ENCODE measurements around the gene EFNA5.

The EFNA5 gene

GRCh38 chr5:107652839-107653607, 17.7 kb downstream of the EFNA5 start:
- no peaks in the 10 kb centered on the region for H3K27me3 ChIP-seq (ENCODE audit: low read depth)
- no peak overlapping the region for H3K4me3 ChIP-seq
- H3K4me1 ChIP-seq, result peaks cover 56% of the 10 kb centered on the region
- no peaks in the 10 kb centered on the region for H3K9me3 ChIP-seq
- H3K36me3 ChIP-seq (replicated peaks), result no peaks in the 10 kb centered on the region
- in situ Hi-C loops (cut with MboI; ENCODE audit: low sequenced_read_pairs), result loop anchor here (25.0 kb wide), 2 partner anchors 191 to 416 kb away; no protein-coding TSS in a partner anchor
- DNase-seq (ENCODE audit: low spot score in 2 of 2), result peak; percentile 79 to 93

DNA sequence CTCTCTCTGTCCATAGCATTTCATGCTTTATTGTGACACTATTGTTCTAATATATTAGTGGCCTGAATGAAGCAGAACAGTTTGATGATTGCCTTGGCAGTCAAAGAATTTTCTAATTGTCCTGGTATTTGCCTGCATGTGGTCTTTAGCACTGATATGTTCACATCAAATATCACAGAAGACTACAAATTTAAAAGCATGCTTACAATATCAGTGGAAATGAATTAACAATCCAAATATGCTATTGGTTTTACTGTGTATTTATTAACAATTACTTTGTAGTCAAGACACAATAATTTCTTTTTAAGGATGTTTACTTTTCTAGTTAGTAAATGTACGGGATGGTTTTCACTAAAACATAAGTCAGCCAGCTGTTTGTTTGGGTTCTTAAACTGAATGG, 18.3 kb downstream of the EFNA5 start:
- in situ Hi-C loops (cut with MboI; ENCODE audit: low sequenced_read_pairs), result loop anchor here (25.0 kb wide), 2 partner anchors 190 to 415 kb away; no protein-coding TSS in a partner anchor
- Histone ChIP-seq H3K4me3 (no peak overlapping the region), H3K27me3 (ENCODE audit: low read depth) (no peaks in the 10 kb centered on the region), H3K4me1 (peaks cover 52% of the 10 kb centered on the region), H3K9me3 (no peaks in the 10 kb centered on the region), H3K36me3 (replicated peaks) (no peaks in the 10 kb centered on the region)
- DNase-seq (ENCODE audit: low spot score in 2 of 2), result no peak

- in situ Hi-C loops (cut with MboI; ENCODE audit: low sequenced_read_pairs), result loop anchor here (25.0 kb wide), 2 partner anchors 189 to 414 kb away; no protein-coding TSS in a partner anchor
- peaks cover 49% of the 10 kb centered on the region for H3K4me1 ChIP-seq
- no peak for DNase-seq (ENCODE audit: low spot score in 2 of 2)
- H3K36me3 ChIP-seq (replicated peaks), result no peaks in the 10 kb centered on the region
- no peaks in the 10 kb centered on the region for H3K9me3 ChIP-seq
- no peak overlapping the region for H3K4me3 ChIP-seq
- no peaks in the 10 kb centered on the region for H3K27me3 ChIP-seq (ENCODE audit: low read depth)
Observed at GRCh38 chr5:107651325-107651724, 19.4 kb downstream of the EFNA5 start.

DNA sequence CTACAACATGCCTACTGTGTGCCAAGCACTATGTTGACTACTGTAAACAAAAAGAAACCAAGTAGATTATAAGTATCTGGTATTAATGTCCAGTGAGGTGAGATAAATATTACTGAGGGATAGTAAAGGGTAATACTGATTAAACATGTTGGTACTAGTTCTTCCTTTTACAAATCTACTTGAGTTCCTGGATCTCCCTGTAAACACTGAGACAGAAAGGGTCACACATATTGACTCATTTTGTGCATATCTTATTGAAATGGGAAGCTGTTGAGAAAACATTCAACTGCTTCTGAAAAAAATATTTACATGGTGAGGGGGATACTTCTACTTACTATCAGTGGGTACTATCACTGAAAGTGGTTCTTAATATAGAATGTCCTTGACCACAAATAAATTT, 24.3 kb downstream of the EFNA5 start:
- H3K9me3 ChIP-seq, result no peaks in the 10 kb centered on the region
- no peaks in the 10 kb centered on the region for H3K27me3 ChIP-seq (ENCODE audit: low read depth)
- DNase-seq (ENCODE audit: low spot score in 2 of 2), result no peak
- in situ Hi-C loops (cut with MboI; ENCODE audit: low sequenced_read_pairs), result no loop called here
- peaks cover 13% of the 10 kb centered on the region for H3K4me1 ChIP-seq
- H3K4me3 ChIP-seq, result no peak overlapping the region
- H3K36me3 ChIP-seq (replicated peaks), result no peaks in the 10 kb centered on the region

- DNase-seq (ENCODE audit: low spot score in 2 of 2), result no peak
- no peaks in the 10 kb centered on the region for H3K9me3 ChIP-seq
- no peaks in the 10 kb centered on the region for H3K27me3 ChIP-seq (ENCODE audit: low read depth)
- no peaks in the 10 kb centered on the region for H3K36me3 ChIP-seq (replicated peaks)
- in situ Hi-C loops (cut with MboI; ENCODE audit: low sequenced_read_pairs), result no loop called here
- H3K4me1 ChIP-seq, result peaks cover 4% of the 10 kb centered on the region
- H3K4me3 ChIP-seq, result no peak overlapping the region
Observed at GRCh38 chr5:107640568-107640967, 30.2 kb downstream of the EFNA5 start.

DNA sequence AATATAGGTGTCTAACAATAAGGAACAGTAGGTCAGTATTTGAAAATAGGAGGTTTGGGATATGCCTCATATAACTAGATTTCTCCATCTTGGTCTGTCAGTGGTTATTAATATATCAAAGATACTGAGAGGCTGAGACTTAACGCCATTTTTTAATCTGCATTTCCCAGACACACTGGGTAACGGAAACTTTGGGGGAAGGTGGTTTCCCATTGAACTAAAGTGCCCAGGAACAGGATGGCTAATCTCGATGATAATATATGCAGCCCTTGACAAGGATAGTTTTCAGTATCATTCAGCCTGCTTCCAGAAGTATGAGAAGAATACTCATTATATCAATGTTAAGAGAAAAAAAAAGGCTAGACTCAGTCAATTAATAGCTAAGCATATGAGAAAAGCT, 30.7 kb downstream of the EFNA5 start:
- Histone ChIP-seq H3K36me3 (replicated peaks) (no peaks in the 10 kb centered on the region), H3K4me3 (no peak overlapping the region), H3K4me1 (no peaks in the 10 kb centered on the region; the same call in none of the 2 replicates), H3K27me3 (ENCODE audit: low read depth) (no peaks in the 10 kb centered on the region), H3K9me3 (no peaks in the 10 kb centered on the region)
- no peak for DNase-seq (ENCODE audit: low spot score in 2 of 2)
- in situ Hi-C loops (cut with MboI; ENCODE audit: low sequenced_read_pairs), result no loop called here

GRCh38 chr5:107636555-107636954, 34.2 kb downstream of the EFNA5 start:
- Histone ChIP-seq H3K4me1 (peaks cover 4% of the 10 kb centered on the region), H3K36me3 (replicated peaks) (no peaks in the 10 kb centered on the region), H3K4me3 (no peak overlapping the region), H3K9me3 (no peaks in the 10 kb centered on the region), H3K27me3 (ENCODE audit: low read depth) (no peaks in the 10 kb centered on the region)
- no peak for DNase-seq (ENCODE audit: low spot score in 2 of 2)
- in situ Hi-C loops (cut with MboI; ENCODE audit: low sequenced_read_pairs), result no loop called here

GRCh38 chr5:107636068-107636467, 34.7 kb downstream of the EFNA5 start:
- no peaks in the 10 kb centered on the region for H3K9me3 ChIP-seq
- DNase-seq (ENCODE audit: low spot score in 2 of 2), result no peak
- no peaks in the 10 kb centered on the region for H3K36me3 ChIP-seq (replicated peaks)
- H3K27me3 ChIP-seq (ENCODE audit: low read depth), result no peaks in the 10 kb centered on the region
- H3K4me3 ChIP-seq, result no peak overlapping the region
- peaks cover 4% of the 10 kb centered on the region for H3K4me1 ChIP-seq
- in situ Hi-C loops (cut with MboI; ENCODE audit: low sequenced_read_pairs), result no loop called here

GRCh38 chr5:107634981-107635848, 35.5 kb downstream of the EFNA5 start:
- in situ Hi-C loops (cut with MboI; ENCODE audit: low sequenced_read_pairs), result no loop called here
- Histone ChIP-seq H3K36me3 (replicated peaks) (no peaks in the 10 kb centered on the region), H3K4me1 (peaks cover 4% of the 10 kb centered on the region), H3K4me3 (no peak overlapping the region), H3K9me3 (no peaks in the 10 kb centered on the region), H3K27me3 (ENCODE audit: low read depth) (no peaks in the 10 kb centered on the region)
- no peak for DNase-seq (ENCODE audit: low spot score in 2 of 2)

- Histone ChIP-seq H3K4me3 (no peak overlapping the region), H3K27me3 (ENCODE audit: low read depth) (no peaks in the 10 kb centered on the region), H3K9me3 (no peaks in the 10 kb centered on the region), H3K4me1 (peaks cover 4% of the 10 kb centered on the region; the same call in 1 of the 2 replicates), H3K36me3 (replicated peaks) (no peaks in the 10 kb centered on the region)
- no peak for DNase-seq (ENCODE audit: low spot score in 2 of 2)
- in situ Hi-C loops (cut with MboI; ENCODE audit: low sequenced_read_pairs), result no loop called here
Observed at GRCh38 chr5:107633171-107633901, 37.4 kb downstream of the EFNA5 start.

GRCh38 chr5:107631805-107632362, 38.9 kb downstream of the EFNA5 start:
- in situ Hi-C loops (cut with MboI; ENCODE audit: low sequenced_read_pairs), result no loop called here
- no peak overlapping the region for H3K4me3 ChIP-seq
- DNase-seq (ENCODE audit: low spot score in 2 of 2), result no peak
- H3K9me3 ChIP-seq, result no peaks in the 10 kb centered on the region
- no peaks in the 10 kb centered on the region for H3K36me3 ChIP-seq (replicated peaks)
- H3K4me1 ChIP-seq, result peaks cover 4% of the 10 kb centered on the region; the same call in 1 of the 2 replicates
- no peaks in the 10 kb centered on the region for H3K27me3 ChIP-seq (ENCODE audit: low read depth)

DNA sequence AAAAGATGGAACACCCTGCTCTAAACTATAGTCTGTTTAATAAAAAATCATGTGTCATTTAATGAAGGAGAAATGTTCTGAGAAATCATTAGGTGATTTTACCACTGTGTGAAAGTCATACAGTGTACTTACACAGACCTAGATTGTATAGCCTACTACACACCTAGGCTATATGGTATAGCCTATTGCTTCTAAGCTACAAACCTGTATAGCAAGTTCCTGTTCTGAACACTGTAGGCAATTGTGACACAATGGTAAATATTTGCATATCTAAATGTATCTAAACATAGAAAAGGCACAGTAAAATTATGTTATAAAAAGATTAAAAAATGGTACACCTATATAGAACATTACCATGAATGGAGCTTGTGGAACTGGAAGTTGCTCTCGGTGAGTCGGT, 40.6 kb downstream of the EFNA5 start:
- in situ Hi-C loops (cut with MboI; ENCODE audit: low sequenced_read_pairs), result no loop called here
- DNase-seq (ENCODE audit: low spot score in 2 of 2), result no peak
- Histone ChIP-seq H3K36me3 (replicated peaks) (no peaks in the 10 kb centered on the region), H3K4me1 (peaks cover 4% of the 10 kb centered on the region; the same call in 1 of the 2 replicates), H3K4me3 (no peak overlapping the region), H3K9me3 (no peaks in the 10 kb centered on the region), H3K27me3 (ENCODE audit: low read depth) (no peaks in the 10 kb centered on the region)

- H3K9me3 ChIP-seq, result no peaks in the 10 kb centered on the region
- no peak for DNase-seq (ENCODE audit: low spot score in 2 of 2)
- in situ Hi-C loops (cut with MboI; ENCODE audit: low sequenced_read_pairs), result no loop called here
- peaks cover 24% of the 10 kb centered on the region for H3K4me1 ChIP-seq
- H3K36me3 ChIP-seq (replicated peaks), result no peaks in the 10 kb centered on the region
- no peak overlapping the region for H3K4me3 ChIP-seq
- H3K27me3 ChIP-seq (ENCODE audit: low read depth), result no peaks in the 10 kb centered on the region
Observed at GRCh38 chr5:107624235-107624634, 46.5 kb downstream of the EFNA5 start.
